ENCODE results near the gene ZFP36L2.
"Not testable (repeated sequence)": the region's sequence is repeated elsewhere in the genome, so short reads cannot be mapped to it uniquely, and the experiment has no call there.

Gene ZFP36L2

DNA sequence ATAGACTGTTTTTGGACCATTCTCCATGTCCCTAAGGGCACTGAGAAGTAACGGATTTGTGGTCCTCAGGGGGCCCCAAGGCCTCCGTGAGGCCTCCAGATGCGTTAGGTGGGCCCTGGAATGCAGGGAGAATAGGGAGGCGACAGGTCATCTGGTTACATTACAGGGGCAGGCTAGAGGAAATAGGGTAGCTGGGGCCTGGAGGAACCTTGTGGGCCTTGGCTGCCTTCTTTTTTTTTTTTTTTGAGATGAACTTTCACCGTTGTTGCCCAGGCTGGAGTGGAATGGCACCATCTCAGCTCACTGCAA lies 28.9 kb downstream of the ZFP36L2 start:
- H3K4me1 ChIP-seq (ENCODE audit: control insufficient read depth, insufficient read depth, low read length, poor library complexity, severe bottlenecking), result peaks cover 53% of the 10 kb centered on the region
- H3K9me3 ChIP-seq (ENCODE audit: control insufficient read depth, low read length), result no peaks in the 10 kb centered on the region
- peak overlapping the region; percentile 56 for H3K27ac ChIP-seq (ENCODE audit: insufficient read depth, low read length, poor library complexity, severe bottlenecking)
- DNase-seq, result no peak
- H3K27me3 ChIP-seq (replicated peaks; ENCODE audit: control insufficient read depth, insufficient read depth, low read length, poor library complexity, severe bottlenecking), result no peaks in the 10 kb centered on the region
- no peak overlapping the region for H3K4me3 ChIP-seq (ENCODE audit: insufficient read depth, low read depth, low read length, poor library complexity, severe bottlenecking)
- H3K36me3 ChIP-seq (ENCODE audit: control insufficient read depth, insufficient read depth, low read length), result no peaks in the 10 kb centered on the region

DNA sequence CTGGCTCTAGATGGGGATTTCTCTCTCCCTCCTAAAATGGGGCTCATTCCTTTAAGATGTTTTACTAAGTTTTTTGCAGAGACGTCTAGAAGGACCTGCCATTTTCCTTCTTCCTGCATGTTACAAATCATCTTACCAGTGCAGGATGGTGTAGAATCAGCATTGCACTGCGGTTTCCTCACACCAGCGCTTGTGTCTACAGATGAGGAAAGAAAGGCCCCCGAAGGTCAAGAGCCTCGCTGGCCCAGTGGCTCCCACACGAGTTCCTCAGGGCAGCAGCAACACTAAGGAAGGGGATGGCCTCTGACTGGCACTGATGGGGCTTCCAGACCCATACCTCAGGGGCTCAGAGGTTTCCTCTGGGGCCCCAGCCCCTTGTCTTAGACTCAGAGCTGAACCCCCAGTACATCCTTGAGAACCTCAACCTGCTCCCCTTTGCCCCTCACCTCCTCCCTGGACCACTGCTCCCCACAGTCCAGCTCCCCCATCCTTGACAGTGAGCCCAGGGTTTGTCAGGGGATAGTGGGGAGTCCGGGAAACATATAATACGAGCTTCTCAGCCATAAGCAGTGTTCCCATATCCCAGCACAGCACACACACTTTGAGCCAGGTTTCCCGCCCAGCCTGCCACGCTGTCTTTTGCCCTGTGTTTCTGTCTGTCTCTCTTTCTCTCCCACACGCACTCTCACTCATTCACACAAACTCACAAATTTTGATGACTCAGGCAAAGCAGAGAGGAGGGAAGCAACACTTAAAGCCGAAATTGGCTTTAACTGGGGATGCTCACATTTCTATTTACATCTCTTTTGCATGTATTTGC lies 29.4 kb downstream of the ZFP36L2 start:
- Histone ChIP-seq H3K4me1 (ENCODE audit: control insufficient read depth, insufficient read depth, low read length, poor library complexity, severe bottlenecking) (peaks cover 58% of the 10 kb centered on the region), H3K4me3 (ENCODE audit: insufficient read depth, low read depth, low read length, poor library complexity, severe bottlenecking) (no peak overlapping the region), H3K27me3 (replicated peaks; ENCODE audit: control insufficient read depth, insufficient read depth, low read length, poor library complexity, severe bottlenecking) (no peaks in the 10 kb centered on the region), H3K36me3 (ENCODE audit: control insufficient read depth, insufficient read depth, low read length) (no peaks in the 10 kb centered on the region), H3K27ac (ENCODE audit: insufficient read depth, low read length, poor library complexity, severe bottlenecking) (peak overlapping the region; percentile 56), H3K9me3 (ENCODE audit: control insufficient read depth, low read length) (no peaks in the 10 kb centered on the region)
- DNase-seq, result no peak

DNA sequence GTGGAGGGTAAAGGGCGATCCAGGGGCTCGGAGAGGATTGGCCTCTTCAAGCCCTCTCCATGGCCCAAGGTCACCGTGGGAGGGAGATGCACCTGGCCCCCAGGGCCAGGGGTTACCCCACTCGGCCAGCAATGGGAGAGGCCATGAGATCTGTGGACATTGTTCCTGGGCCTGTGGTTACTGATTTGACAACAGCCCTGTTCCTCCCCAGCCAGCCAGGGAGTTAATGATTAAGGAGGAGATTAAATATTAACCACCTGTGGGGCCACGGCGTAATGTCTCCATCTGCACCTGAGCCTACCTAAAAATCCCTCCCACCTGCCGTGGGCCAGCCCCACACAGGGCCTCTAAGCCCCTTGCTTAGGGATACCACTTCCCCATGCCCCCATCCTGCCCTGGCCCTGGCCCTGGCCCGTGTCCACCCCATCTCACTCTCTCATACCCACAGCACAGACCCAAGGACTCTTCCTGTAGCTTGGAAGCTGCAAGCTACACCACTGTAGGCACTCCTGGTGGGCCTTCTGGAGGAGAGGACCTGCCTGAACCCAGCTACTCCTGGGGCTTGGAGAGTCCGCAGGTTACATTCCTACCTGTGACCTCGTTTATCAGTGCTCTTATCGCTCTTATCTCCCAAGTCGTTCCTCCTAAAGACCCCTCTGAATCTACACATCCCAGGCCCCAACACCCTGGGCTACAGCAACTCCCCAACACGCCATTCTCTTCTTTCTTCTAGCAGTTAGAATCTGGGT lies 32.1 kb downstream of the ZFP36L2 start:
- H3K36me3 ChIP-seq (ENCODE audit: control insufficient read depth, insufficient read depth, low read length), result no peaks in the 10 kb centered on the region
- no peaks in the 10 kb centered on the region for H3K9me3 ChIP-seq (ENCODE audit: control insufficient read depth, low read length)
- DNase-seq, result no peak
- H3K27ac ChIP-seq (ENCODE audit: insufficient read depth, low read length, poor library complexity, severe bottlenecking), result peak overlapping the region; percentile 97
- peaks cover 59% of the 10 kb centered on the region for H3K4me1 ChIP-seq (ENCODE audit: control insufficient read depth, insufficient read depth, low read length, poor library complexity, severe bottlenecking)
- H3K27me3 ChIP-seq (replicated peaks; ENCODE audit: control insufficient read depth, insufficient read depth, low read length, poor library complexity, severe bottlenecking), result no peaks in the 10 kb centered on the region
- H3K4me3 ChIP-seq (ENCODE audit: insufficient read depth, low read depth, low read length, poor library complexity, severe bottlenecking), result peak overlapping the region; percentile 56

DNA sequence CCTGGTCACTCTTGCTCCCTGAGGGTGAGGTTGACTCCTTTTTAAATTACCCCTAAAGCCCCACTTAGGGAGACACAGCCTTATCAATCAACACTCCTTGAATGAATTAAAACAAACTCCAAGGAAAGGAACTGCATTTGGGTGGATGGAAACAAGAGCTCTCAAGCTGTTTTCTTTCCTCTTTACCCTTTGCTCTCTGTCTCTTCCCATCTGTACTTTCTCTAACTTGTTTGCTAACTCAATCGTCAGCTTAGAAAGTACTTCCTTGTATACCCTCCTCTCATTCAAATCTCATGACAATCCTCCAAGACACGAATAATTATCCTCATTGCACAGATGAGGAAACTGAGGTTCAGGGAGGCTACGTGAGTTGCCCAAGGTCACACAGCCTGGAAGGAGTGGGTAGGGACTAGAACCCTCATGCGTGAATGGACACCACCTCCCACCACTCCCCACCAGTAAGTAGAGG lies 32.7 kb downstream of the ZFP36L2 start:
- H3K36me3 ChIP-seq (ENCODE audit: control insufficient read depth, insufficient read depth, low read length), result no peaks in the 10 kb centered on the region
- H3K27me3 ChIP-seq (replicated peaks; ENCODE audit: control insufficient read depth, insufficient read depth, low read length, poor library complexity, severe bottlenecking), result no peaks in the 10 kb centered on the region
- peak overlapping the region; percentile 56 for H3K4me3 ChIP-seq (ENCODE audit: insufficient read depth, low read depth, low read length, poor library complexity, severe bottlenecking)
- H3K27ac ChIP-seq (ENCODE audit: insufficient read depth, low read length, poor library complexity, severe bottlenecking), result peak overlapping the region; percentile 97
- DNase-seq, result no peak
- H3K4me1 ChIP-seq (ENCODE audit: control insufficient read depth, insufficient read depth, low read length, poor library complexity, severe bottlenecking), result peaks cover 59% of the 10 kb centered on the region
- no peaks in the 10 kb centered on the region for H3K9me3 ChIP-seq (ENCODE audit: control insufficient read depth, low read length)

DNA sequence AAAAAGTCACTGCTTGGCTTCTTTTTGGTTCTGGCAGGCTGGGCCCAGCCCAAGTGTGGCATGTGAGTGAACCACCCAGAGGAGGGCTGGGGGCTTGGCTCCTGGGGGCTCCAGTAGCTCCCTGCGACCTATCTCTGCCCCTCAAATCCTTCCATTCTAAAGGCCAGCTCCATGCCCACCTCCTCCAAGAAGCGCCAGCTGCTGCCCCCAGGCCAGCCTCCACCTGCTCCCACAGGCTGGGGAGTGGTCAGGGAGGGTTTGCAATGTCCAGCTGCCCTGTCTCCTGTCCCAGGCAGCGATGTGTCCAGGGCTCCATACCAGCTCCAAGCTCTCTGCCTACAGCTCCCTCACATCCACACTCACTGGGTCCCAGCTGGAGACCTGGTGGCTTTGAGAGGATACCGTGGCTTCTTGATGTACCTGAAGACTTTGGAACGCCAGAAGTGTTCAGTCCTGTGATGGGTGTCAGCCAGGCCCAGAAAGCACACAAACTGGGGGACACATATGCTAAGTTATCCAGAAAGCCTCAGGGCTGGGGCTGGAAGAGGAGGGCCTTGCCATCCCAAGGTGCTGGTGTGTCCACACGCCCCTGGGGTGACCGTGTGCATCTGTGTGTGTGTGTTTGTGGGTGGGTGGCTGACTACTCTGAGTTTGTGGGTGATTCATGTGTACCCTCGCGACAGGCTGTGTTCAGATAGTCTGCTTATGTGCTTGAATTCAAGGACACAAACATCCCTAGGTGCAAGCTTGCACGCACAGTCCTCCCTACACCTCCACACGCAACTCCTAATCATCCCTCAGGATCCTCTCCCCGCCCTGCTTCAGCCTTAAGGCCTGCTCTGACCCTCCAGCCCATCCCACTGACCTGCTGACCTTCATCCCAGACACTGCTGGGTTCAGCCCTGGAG lies 33.4 kb downstream of the ZFP36L2 start:
- no peak for DNase-seq
- H3K36me3 ChIP-seq (ENCODE audit: control insufficient read depth, insufficient read depth, low read length), result no peaks in the 10 kb centered on the region
- H3K4me1 ChIP-seq (ENCODE audit: control insufficient read depth, insufficient read depth, low read length, poor library complexity, severe bottlenecking), result peaks cover 59% of the 10 kb centered on the region
- peak overlapping the region; percentile 97 for H3K27ac ChIP-seq (ENCODE audit: insufficient read depth, low read length, poor library complexity, severe bottlenecking)
- no peaks in the 10 kb centered on the region for H3K27me3 ChIP-seq (replicated peaks; ENCODE audit: control insufficient read depth, insufficient read depth, low read length, poor library complexity, severe bottlenecking)
- no peak overlapping the region for H3K4me3 ChIP-seq (ENCODE audit: insufficient read depth, low read depth, low read length, poor library complexity, severe bottlenecking)
- H3K9me3 ChIP-seq (ENCODE audit: control insufficient read depth, low read length), result no peaks in the 10 kb centered on the region

DNA sequence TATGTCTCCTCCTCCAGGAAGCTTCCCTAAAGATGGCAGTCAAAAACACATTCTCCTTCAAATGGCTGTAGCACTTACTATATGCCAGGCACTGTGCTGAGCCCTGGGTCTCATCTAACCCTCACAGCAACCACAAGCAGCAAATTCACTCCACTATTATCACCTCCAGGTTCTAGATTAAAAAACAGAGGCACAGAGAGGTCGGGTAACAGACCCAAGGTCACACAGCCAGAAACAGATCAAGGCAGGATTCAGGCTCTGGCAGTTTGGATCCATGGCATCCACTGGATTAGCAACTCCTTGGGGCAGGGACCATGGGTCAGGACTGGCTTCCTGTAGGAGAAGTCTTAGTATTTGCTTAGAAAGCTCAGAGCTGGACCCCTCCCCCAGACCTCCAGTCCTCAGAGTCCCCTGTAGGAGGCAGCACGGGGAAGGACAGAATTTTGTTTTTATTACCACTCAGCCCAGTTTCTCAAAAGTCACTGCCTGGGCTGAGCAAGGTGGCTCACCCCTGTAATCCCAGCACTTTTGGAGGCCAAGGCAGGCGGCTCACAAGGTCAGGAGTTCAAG lies 34.4 kb downstream of the ZFP36L2 start:
- DNase-seq, result no peak
- H3K27me3 ChIP-seq (replicated peaks; ENCODE audit: control insufficient read depth, insufficient read depth, low read length, poor library complexity, severe bottlenecking), result no peaks in the 10 kb centered on the region
- H3K4me1 ChIP-seq (ENCODE audit: control insufficient read depth, insufficient read depth, low read length, poor library complexity, severe bottlenecking), result peaks cover 53% of the 10 kb centered on the region
- H3K9me3 ChIP-seq (ENCODE audit: control insufficient read depth, low read length), result no peaks in the 10 kb centered on the region
- H3K36me3 ChIP-seq (ENCODE audit: control insufficient read depth, insufficient read depth, low read length), result no peaks in the 10 kb centered on the region
- peak overlapping the region; percentile 97 for H3K27ac ChIP-seq (ENCODE audit: insufficient read depth, low read length, poor library complexity, severe bottlenecking)
- no peak overlapping the region for H3K4me3 ChIP-seq (ENCODE audit: insufficient read depth, low read depth, low read length, poor library complexity, severe bottlenecking)

DNA sequence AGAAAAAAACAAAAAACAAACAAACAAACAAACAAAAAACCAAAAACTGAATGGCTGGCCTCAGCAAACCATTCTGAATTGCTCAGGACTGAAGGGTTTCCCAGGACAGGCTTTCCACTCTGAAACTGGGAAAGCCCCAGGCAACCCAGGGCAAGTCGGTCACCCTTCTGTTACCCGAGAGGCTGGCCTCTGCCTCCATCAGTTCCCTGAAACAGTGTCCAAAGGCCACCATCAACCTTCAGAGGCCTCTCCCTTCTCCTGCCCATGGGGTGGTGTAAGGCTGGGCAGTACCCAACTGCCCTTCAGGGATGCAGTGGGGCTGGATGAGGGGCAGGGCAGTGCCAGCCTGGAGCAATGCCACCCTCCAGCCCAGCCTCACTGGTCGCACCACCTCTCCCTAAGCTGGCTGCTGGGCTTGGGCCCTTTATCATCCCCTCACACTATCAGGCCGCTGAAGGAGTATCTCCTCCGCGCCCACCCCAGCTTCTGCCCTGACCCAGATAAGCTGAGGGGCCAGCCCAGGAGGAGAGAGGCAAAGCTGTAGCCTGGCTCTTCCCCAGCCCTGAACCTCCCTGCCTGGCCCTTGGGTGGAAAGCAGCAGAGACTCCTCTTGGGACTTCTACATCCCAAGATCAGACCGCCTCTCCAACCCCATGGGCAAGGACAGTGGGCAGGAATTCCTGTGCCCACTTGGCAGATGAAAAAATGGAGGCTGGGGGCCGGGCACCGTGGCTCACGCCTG lies 35.9 kb downstream of the ZFP36L2 start:
- Histone ChIP-seq H3K27ac (ENCODE audit: insufficient read depth, low read length, poor library complexity, severe bottlenecking) (no peak overlapping the region), H3K9me3 (ENCODE audit: control insufficient read depth, low read length) (no peaks in the 10 kb centered on the region), H3K4me3 (ENCODE audit: insufficient read depth, low read depth, low read length, poor library complexity, severe bottlenecking) (no peak overlapping the region), H3K36me3 (ENCODE audit: control insufficient read depth, insufficient read depth, low read length) (no peaks in the 10 kb centered on the region), H3K4me1 (ENCODE audit: control insufficient read depth, insufficient read depth, low read length, poor library complexity, severe bottlenecking) (peaks cover 48% of the 10 kb centered on the region), H3K27me3 (replicated peaks; ENCODE audit: control insufficient read depth, insufficient read depth, low read length, poor library complexity, severe bottlenecking) (no peaks in the 10 kb centered on the region)
- DNase-seq, result no peak

DNA sequence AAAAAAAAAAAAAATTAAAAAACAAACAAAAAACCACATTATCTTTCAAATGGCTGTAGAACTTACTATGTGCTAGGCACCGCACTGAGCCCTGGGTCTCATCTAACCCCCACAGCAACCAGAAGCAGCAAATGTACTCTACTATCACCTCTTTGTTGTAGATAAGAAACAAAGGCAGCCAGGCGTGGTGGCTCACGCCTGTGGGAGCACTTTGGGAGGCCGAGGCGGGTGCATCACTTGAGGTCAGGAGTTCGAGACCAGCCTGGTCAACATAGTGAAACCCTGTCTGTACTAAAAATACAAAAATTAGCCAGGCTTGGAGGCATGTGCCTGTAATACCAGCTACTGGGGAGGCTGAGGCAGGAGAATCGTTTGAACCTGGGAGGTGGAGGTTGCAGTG lies 36.5 kb downstream of the ZFP36L2 start:
- not testable (repeated sequence) for H3K27me3 ChIP-seq (replicated peaks; ENCODE audit: control insufficient read depth, insufficient read depth, low read length, poor library complexity, severe bottlenecking); H3K27ac ChIP-seq (ENCODE audit: insufficient read depth, low read length, poor library complexity, severe bottlenecking); H3K9me3 ChIP-seq (ENCODE audit: control insufficient read depth, low read length); DNase-seq; H3K36me3 ChIP-seq (ENCODE audit: control insufficient read depth, insufficient read depth, low read length); H3K4me3 ChIP-seq (ENCODE audit: insufficient read depth, low read depth, low read length, poor library complexity, severe bottlenecking)
- H3K4me1 ChIP-seq (ENCODE audit: control insufficient read depth, insufficient read depth, low read length, poor library complexity, severe bottlenecking), result peaks cover 49% of the 10 kb centered on the region

Measured in effector memory CD4-positive, alpha-beta T cell (primary cell).